ENCODE measurements around the gene HEPACAM. TPM values are rescaled to one million over a fixed set of nuclear protein-coding genes. Genes with fewer than 3 reads are reported as not detected.
A peak's percentile ranks its signal among the peaks of the same experiment; 100 is the strongest.
"Not testable (repeated sequence)": the region's sequence is repeated elsewhere in the genome, so short reads cannot be mapped to it uniquely, and the experiment has no call there.

The HEPACAM gene
- total RNA-seq, 1 donor from 2014 or later: not detected

DNA sequence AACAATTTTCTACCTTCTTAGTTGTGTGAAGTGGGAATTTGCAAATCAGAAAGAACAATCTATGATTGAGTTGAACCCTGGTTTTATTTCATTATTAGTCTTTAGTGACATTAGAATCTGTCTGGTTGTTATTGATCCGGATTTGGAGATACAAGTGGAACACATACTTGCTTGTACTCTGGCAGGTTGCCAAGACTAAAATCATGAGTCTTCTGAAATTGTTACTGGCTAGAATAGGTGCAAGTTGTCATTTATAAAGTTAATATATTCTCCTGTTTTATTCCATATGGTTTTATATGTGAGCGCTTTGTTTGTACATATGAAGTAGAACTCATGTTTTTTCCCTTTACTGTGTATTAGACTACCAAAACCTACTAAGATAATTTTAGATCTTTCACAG is 41.2 kb upstream of the HEPACAM start:
- H3K36me3 Mint-ChIP-seq (ENCODE audit: low read depth): peaks cover 37% of the 10 kb centered on the region
- DNase-seq (ENCODE audit: low read depth, low spot score): no peak
- TF ChIP-seq, protein P1, sequence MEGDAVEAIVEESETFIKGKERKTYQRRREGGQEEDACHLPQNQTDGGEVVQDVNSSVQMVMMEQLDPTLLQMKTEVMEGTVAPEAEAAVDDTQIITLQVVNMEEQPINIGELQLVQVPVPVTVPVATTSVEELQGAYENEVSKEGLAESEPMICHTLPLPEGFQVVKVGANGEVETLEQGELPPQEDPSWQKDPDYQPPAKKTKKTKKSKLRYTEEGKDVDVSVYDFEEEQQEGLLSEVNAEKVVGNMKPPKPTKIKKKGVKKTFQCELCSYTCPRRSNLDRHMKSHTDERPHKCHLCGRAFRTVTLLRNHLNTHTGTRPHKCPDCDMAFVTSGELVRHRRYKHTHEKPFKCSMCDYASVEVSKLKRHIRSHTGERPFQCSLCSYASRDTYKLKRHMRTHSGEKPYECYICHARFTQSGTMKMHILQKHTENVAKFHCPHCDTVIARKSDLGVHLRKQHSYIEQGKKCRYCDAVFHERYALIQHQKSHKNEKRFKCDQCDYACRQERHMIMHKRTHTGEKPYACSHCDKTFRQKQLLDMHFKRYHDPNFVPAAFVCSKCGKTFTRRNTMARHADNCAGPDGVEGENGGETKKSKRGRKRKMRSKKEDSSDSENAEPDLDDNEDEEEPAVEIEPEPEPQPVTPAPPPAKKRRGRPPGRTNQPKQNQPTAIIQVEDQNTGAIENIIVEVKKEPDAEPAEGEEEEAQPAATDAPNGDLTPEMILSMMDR (conservative IDR thresholded peaks at IDR 0.05): no peak
- no peaks in the 10 kb centered on the region for H3K4me1 Mint-ChIP-seq
- no peaks in the 10 kb centered on the region for H3K27me3 Mint-ChIP-seq (ENCODE audit: low read depth)
- H3K9me3 Mint-ChIP-seq: peaks cover 25% of the 10 kb centered on the region
- no peak overlapping the region for H3K4me3 Mint-ChIP-seq
- no peak overlapping the region for H3K27ac Mint-ChIP-seq (ENCODE audit: unreplicated experiment)

DNA sequence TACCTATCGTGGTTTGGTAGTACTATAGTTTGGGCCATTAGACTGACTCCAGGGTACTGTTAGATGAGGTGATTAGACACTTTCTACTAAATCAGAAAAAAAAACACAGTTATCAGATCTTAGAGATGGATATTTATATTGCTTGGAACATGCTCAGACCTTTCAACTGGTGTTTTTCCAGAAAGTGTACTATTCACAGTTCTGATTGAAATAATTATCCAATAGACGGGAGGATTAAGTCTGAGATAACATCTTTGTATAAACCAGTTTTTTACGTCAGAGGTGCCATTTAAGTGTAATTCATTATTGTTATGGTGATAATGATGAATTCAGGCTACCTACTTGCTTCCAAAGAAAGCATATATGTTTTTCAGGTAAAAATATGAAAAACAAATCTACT is 40.7 kb upstream of the HEPACAM start:
- Mint-ChIP-seq H3K9me3 (peaks cover 22% of the 10 kb centered on the region), H3K4me3 (no peak overlapping the region), H3K36me3 (ENCODE audit: low read depth) (peaks cover 33% of the 10 kb centered on the region), H3K27me3 (ENCODE audit: low read depth) (no peaks in the 10 kb centered on the region), H3K27ac (ENCODE audit: unreplicated experiment) (no peak overlapping the region), H3K4me1 (no peaks in the 10 kb centered on the region)
- TF ChIP-seq, protein P1 (conservative IDR thresholded peaks at IDR 0.05): no peak
- DNase-seq (ENCODE audit: low read depth, low spot score): no peak

DNA sequence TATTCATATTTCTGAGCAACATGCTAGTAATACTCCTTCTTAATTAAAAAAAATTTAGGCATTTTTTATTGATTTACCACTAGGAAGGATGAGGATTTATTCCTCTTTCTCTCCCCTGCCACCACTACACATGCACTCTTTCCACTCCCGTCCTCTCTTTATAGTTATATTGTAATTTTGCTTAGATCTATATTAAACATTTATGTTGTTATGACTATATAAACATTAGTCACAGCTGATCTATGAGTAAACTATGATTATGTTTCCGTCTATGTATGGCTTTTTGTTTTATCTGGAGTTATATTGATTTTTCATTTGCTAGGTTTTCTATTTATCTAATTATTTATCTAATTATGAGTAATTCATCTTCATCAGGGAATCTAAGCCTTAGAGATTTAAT is 36.0 kb upstream of the HEPACAM start:
- H3K4me3 Mint-ChIP-seq: no peak overlapping the region
- no peak overlapping the region for H3K27ac Mint-ChIP-seq (ENCODE audit: unreplicated experiment)
- H3K4me1 Mint-ChIP-seq: no peaks in the 10 kb centered on the region
- TF ChIP-seq, protein P1 (conservative IDR thresholded peaks at IDR 0.05): no peak
- H3K36me3 Mint-ChIP-seq (ENCODE audit: low read depth): peaks cover 15% of the 10 kb centered on the region
- H3K27me3 Mint-ChIP-seq (ENCODE audit: low read depth): no peaks in the 10 kb centered on the region
- no peaks in the 10 kb centered on the region for H3K9me3 Mint-ChIP-seq
- no peak for DNase-seq (ENCODE audit: low read depth, low spot score)

DNA sequence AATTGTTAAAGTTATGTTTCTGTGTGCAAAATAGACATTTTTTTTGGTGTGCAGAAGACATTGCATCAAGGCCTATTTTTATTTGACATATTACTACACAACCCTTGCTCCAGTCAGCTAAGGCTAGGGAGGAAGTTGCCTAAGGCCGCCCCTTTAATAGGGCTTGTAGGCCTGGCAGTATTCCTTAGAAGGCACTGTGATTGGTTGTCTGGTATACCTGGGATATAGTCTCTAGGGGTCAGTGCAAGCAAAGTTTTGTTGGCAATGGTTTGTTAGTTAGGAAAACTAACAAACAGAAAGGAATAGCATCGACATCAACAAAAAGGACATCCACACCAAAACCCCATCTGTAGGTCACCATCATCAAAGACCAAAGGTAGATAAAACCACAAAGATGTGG is 35.1 kb upstream of the HEPACAM start:
- DNase-seq (ENCODE audit: low read depth, low spot score): no peak
- no peak overlapping the region for H3K27ac Mint-ChIP-seq (ENCODE audit: unreplicated experiment)
- no peaks in the 10 kb centered on the region for H3K4me1 Mint-ChIP-seq
- TF ChIP-seq, protein P1 (conservative IDR thresholded peaks at IDR 0.05): no peak
- H3K9me3 Mint-ChIP-seq: no peaks in the 10 kb centered on the region
- no peak overlapping the region for H3K4me3 Mint-ChIP-seq
- H3K36me3 Mint-ChIP-seq (ENCODE audit: low read depth): peaks cover 15% of the 10 kb centered on the region
- no peaks in the 10 kb centered on the region for H3K27me3 Mint-ChIP-seq (ENCODE audit: low read depth)

DNA sequence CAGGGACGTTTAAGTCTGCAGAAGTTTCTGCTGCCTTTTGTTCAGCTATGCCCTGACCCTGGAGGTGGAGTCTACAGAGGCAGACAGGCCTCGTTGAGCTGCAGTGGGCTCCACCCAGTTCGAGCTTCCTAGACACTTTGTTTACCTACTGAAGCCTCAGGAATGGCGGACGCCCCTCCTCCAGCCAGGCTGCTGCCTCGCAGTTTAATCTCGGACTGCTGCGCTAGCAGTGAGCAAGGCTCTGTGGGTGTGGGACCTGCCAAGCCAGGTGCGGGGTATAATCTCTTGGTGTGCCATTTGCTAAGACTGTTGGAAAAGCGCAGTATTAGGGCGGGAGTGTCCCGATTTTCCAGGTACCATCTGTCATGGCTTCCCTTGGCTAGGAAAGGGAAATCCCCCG is 32.4 kb upstream of the HEPACAM start:
- DNase-seq (ENCODE audit: low read depth, low spot score); H3K9me3 Mint-ChIP-seq; H3K27ac Mint-ChIP-seq (ENCODE audit: unreplicated experiment); H3K4me3 Mint-ChIP-seq; H3K4me1 Mint-ChIP-seq; H3K27me3 Mint-ChIP-seq (ENCODE audit: low read depth): not testable (repeated sequence)
- peaks cover 20% of the 10 kb centered on the region for H3K36me3 Mint-ChIP-seq (ENCODE audit: low read depth)

DNA sequence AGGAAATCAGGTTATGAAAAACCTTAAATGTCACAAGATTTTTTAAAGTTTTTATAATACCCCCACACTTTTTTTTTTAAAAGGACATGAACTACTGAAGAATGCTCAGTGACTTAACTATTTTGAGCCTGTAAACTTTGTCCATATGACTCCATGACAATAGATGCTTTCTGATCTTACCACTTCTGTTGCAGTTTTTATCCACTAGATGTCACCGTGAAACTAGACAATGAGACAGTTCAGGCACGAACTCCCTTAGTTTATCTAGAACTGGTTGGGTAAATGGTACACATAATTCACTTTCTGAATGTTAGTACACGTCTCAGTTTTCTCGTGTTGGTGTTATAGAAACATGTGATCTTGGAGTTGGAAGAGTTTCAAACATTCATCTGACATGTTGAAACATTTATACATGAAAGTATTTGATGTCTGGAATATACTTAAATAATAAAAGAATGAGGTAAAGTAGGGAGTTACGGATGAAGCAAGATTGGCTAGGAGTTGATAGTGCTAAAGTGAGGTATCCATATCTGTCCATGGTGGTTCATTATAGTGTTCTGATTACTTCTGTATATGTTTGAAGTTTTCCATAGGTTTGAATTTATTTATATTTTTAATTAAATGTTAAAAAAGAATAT is 26.2 kb upstream of the HEPACAM start:
- TF ChIP-seq, protein P1 (conservative IDR thresholded peaks at IDR 0.05): peak; percentile 84
- Mint-ChIP-seq H3K9me3 (no peaks in the 10 kb centered on the region), H3K27me3 (ENCODE audit: low read depth) (no peaks in the 10 kb centered on the region), H3K27ac (ENCODE audit: unreplicated experiment) (no peak overlapping the region), H3K4me1 (no peaks in the 10 kb centered on the region), H3K36me3 (ENCODE audit: low read depth) (peaks cover 7% of the 10 kb centered on the region), H3K4me3 (no peak overlapping the region)
- DNase-seq (ENCODE audit: low read depth, low spot score): no peak
